SH-SY5Y (cell line): ENCODE measurements around the gene COA3.

Source experiments
- GATA2 ChIP-seq: IDR thresholded peaks from 2 replicates; pipeline ENCODE4 v1.6.1; 2011; ENCODE audit warnings: mild to moderate bottlenecking, low read depth, low read length
- GATA3 ChIP-seq: IDR thresholded peaks from 2 replicates; pipeline ENCODE4 v1.6.1; 2011; ENCODE audit warnings: low read depth, mild to moderate bottlenecking, low read length, moderate library complexity

DNA sequence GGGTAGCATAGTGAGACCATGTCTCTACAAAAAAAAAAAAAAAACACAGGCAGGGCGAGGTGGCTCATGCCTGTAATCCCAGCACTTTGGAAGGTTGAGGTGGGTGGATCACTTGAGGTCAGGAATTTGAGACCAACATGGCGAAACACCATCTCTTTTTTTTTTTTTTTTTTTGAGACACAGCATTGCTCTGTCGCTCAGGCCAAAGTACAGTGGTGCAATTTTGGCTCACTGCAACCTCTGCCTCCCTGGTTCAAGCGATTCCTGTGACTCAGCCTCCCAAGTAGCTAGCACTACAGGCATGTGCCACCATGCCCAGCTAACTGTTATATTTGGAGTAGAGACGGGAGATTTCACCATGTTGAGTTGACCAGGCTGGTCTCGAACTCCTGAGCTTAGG lies 32.4 kb downstream of the COA3 start:
- TF ChIP-seq GATA3 (no peak), GATA2 (no peak)
